ENCODE results near the gene IDH3G. TPM values are rescaled to one million over a fixed set of nuclear protein-coding genes. Genes with fewer than 3 reads are reported as not detected.

IDH3G gene
- total RNA-seq, 1 experiment from 2014 or later: 71.2 TPM

- no peak for DNase-seq
- CTCF ChIA-PET: no interaction called here
- Mint-ChIP-seq H3K27me3 (ENCODE audit: unreplicated experiment) (peaks cover 71% of the 10 kb centered on the region), H3K4me3 (ENCODE audit: low read depth, unreplicated experiment) (no peak overlapping the region), H3K36me3 (ENCODE audit: insufficient read depth, unreplicated experiment) (peaks cover 3% of the 10 kb centered on the region), H3K27ac (ENCODE audit: unreplicated experiment) (no peak overlapping the region), H3K9me3 (ENCODE audit: low read depth, unreplicated experiment) (no peaks in the 10 kb centered on the region), H3K4me1 (ENCODE audit: low read depth, unreplicated experiment) (no peaks in the 10 kb centered on the region)
- BruUV-seq (replicated peaks): no TSS peak
- TF ChIP-seq CTCF (IDR thresholded peaks at IDR 0.05; ENCODE audit: unreplicated experiment): no peak
- intact Hi-C loops (cut with micrococcal nuclease; ENCODE audit: unreplicated experiment): no loop called here
These were observed 22.9 kb upstream of the IDH3G start for GRCh38 chrX:153816831-153817690.

GRCh38 chrX:153814591-153815315 lies 20.6 kb upstream of the IDH3G start:
- Mint-ChIP-seq H3K4me3 (ENCODE audit: low read depth, unreplicated experiment) (no peak overlapping the region), H3K36me3 (ENCODE audit: insufficient read depth, unreplicated experiment) (peaks cover 3% of the 10 kb centered on the region), H3K4me1 (ENCODE audit: low read depth, unreplicated experiment) (no peaks in the 10 kb centered on the region), H3K27me3 (ENCODE audit: unreplicated experiment) (peaks cover 91% of the 10 kb centered on the region), H3K27ac (ENCODE audit: unreplicated experiment) (no peak overlapping the region), H3K9me3 (ENCODE audit: low read depth, unreplicated experiment) (no peaks in the 10 kb centered on the region)
- BruUV-seq (replicated peaks): no TSS peak
- CTCF ChIA-PET: no interaction called here
- TF ChIP-seq CTCF (IDR thresholded peaks at IDR 0.05; ENCODE audit: unreplicated experiment): no peak
- DNase-seq: no peak
- intact Hi-C loops (cut with micrococcal nuclease; ENCODE audit: unreplicated experiment): no loop called here

- Mint-ChIP-seq H3K27ac (ENCODE audit: unreplicated experiment) (no peak overlapping the region), H3K36me3 (ENCODE audit: insufficient read depth, unreplicated experiment) (peaks cover 3% of the 10 kb centered on the region), H3K9me3 (ENCODE audit: low read depth, unreplicated experiment) (no peaks in the 10 kb centered on the region), H3K27me3 (ENCODE audit: unreplicated experiment) (peaks cover 91% of the 10 kb centered on the region), H3K4me1 (ENCODE audit: low read depth, unreplicated experiment) (no peaks in the 10 kb centered on the region), H3K4me3 (ENCODE audit: low read depth, unreplicated experiment) (no peak overlapping the region)
- TF ChIP-seq CTCF (IDR thresholded peaks at IDR 0.05; ENCODE audit: unreplicated experiment): no peak
- DNase-seq: no peak
- CTCF ChIA-PET: no interaction called here
- no TSS peak for BruUV-seq (replicated peaks)
- intact Hi-C loops (cut with micrococcal nuclease; ENCODE audit: unreplicated experiment): no loop called here
These were observed 19.0 kb upstream of the IDH3G start for GRCh38 chrX:153813161-153813560.

- BruUV-seq (replicated peaks): no TSS peak
- Mint-ChIP-seq H3K27me3 (ENCODE audit: unreplicated experiment) (peaks cover 91% of the 10 kb centered on the region), H3K4me3 (ENCODE audit: low read depth, unreplicated experiment) (no peak overlapping the region), H3K36me3 (ENCODE audit: insufficient read depth, unreplicated experiment) (peaks cover 3% of the 10 kb centered on the region), H3K9me3 (ENCODE audit: low read depth, unreplicated experiment) (no peaks in the 10 kb centered on the region), H3K4me1 (ENCODE audit: low read depth, unreplicated experiment) (no peaks in the 10 kb centered on the region), H3K27ac (ENCODE audit: unreplicated experiment) (no peak overlapping the region)
- TF ChIP-seq CTCF (IDR thresholded peaks at IDR 0.05; ENCODE audit: unreplicated experiment): no peak
- intact Hi-C loops (cut with micrococcal nuclease; ENCODE audit: unreplicated experiment): no loop called here
- CTCF ChIA-PET: no interaction called here
- DNase-seq: no peak
These were observed 18.0 kb upstream of the IDH3G start for GRCh38 chrX:153812220-153812619.
